CD4-positive, alpha-beta T cell treated with Interleukin-1 beta for 1 hour (primary cell): ENCODE data around the gene SATB1.
"Not testable (repeated sequence)": the region's sequence is repeated elsewhere in the genome, so short reads cannot be mapped to it uniquely, and the experiment has no call there.

Experiments
- DNase-seq, 2 donors: peaks; one replicate each; pipeline ENCODE4 v3.0.0-alpha.2; 2020 to 2022

Gene SATB1

DNA sequence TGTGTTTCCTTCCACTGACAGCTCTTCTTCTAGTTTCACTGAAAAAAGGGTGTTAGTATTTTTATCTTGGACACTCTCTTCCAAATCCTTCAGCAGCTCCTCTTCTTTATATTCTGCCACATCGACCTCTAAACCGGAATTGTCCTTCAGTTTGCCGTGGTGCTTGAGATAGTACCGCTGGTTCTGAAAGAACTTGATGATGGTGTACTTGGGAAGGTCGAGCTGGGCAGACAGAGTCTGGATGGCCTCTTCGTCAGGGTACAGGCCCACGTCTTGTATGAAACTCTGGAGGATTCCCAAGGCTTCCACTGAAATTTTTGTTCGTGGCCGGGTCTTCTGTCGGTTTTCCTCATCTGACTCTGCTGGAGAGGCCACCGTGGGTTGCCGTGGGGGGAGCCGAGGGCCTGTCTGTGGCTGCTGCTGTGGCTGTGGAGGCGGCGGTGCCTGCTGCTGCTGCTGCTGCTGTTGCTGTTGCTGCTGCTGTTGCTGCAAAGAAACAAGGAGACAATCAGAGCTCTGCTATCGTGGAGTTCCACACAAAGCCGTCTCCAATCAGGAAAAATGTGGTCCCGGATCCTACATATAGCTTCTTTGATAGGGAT is 75.8 kb downstream of the SATB1 start:
- DNase-seq, result no peak

DNA sequence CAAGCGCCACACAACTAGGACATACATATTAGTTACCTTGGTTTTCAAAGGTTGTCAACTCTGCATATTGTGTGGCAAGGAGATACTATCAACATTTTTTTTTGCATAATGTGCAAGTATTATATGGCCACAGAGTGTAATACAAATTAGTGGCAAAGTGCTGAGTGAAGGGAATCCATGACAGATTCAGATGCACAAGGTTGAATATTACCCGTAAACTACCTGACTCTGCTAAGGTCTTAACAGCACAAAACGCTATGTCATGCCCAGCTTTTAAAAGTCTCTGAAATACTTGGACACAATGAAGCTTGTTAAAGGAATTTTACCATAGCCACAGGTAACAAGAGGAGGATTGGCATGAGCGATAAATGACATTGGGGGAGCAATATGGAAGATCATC is 79.0 kb downstream of the SATB1 start:
- DNase-seq, result no peak

- DNase-seq, result no peak
These were observed 80.1 kb downstream of the SATB1 start for GRCh38 chr3:18345015-18345367.

DNA sequence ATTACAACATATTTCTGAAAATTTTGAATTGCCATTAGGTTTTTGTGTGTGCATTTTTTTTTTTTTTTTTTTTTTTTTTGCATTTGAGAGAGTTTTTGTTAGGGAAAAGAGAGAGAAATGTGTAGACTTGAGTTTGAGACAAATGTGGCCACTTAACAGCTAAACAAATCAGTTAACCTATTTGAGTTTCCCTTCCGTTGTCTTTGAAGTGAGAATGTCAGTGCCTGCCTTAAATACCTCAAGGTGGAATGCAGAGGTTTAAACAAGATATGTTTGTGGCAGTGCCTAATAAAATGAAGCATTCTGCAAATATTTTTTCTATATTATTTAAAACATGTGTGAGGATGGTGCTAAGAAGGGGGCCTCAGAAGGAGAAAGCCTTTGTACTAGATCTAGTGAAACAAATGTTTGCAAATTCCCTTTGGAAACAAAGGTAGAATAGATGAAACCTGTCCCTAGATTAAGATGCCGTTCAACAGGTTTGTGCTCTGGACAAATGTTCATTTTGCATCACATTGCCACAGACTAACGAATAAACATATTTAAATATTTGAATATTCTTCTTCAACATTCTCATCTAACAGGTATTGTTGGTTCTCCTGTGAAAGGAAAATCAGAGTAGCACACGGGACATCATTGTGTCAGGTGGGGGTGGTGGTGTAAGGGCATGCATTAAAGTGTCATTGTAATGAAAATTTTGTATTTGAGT is 80.7 kb downstream of the SATB1 start:
- DNase-seq, result no peak

DNA sequence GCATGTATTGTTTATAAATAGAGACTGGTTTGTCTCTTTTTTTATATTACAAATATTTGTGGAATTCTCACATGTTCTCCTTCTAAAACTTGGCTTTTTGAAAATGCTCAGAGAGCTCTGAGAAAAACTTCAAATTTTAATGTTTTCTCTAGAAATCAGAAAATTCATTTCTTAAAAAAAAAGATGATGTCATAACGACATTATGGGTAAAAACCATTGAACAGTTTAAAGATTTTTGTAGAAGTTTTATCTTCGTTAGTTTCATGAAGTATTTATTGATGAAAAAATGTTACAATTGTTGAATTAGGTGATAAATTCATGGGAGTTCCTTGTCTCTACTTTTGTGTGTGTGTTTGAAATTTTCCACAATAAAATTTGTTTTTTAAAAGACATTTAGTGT is 81.3 kb downstream of the SATB1 start:
- DNase-seq, result no peak

DNA sequence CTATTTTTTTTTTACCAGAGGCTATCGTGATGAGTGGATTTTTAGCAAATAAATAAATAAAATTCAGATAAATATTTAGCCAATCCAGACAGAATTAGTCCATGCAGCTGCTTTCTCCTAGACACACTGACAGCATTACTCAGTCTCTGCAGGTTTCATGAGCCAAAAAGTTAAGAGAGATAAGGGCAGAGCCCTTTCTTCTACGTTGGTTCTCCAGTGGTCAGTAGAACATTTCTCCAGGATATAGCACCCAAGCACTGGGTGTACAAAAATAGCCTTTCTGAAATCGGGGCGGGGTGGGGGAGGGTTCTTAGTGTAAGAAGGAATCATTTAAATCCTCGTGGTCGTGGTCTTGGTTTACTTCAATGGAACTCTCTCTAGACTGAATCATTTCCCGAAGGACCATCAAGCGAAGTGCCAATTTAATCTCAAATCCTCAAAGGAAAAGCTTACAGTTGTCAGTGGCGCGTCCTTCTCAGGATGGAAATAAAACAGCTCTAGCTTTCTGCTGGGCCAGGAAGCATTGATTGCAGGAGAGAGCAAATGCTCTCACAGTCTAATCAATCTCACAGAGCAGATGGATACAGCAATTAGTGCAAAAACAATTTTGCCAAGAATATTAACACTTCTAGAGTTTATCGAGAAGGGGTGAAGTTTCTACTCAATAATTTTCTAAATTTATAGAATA is 86.2 kb downstream of the SATB1 start:
- no peak for DNase-seq

GRCh38 chr3:18337231-18337630 is 87.9 kb downstream of the SATB1 start:
- DNase-seq, result no peak

DNA sequence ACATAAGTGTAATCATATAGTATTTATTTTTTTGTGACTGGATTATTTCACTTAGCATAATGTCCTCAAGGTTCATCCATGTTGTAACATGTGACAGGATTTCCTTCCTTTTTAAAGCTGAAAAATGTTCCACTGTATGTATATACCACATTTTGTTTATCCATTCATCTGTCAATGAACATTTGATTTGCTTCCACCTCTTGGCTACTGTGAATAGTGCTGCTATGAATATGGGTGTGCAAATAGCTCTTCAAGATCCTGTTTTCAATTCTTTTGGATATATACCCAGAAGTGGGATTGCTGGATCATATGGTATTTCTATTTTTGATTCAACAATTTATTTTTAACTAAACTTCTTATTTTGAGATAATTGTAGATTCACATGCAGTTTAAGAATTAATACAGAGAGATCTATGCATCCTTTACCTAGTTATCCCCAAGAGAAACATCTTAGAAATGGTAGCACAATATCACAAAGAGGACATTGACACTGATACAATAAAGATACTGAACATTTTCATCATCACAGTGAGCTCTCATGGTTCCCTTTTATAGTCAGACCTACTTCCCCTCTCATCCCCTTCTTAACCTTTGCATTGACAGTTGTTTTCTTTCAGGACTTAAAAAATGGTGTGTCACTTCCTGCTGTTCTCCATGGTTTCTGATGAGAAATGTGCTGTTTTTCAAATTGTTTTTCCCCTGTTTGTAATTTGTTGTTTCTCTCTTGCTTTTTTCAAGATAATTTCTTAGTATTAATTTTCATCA is 90.1 kb downstream of the SATB1 start:
- DNase-seq, result no peak

DNA sequence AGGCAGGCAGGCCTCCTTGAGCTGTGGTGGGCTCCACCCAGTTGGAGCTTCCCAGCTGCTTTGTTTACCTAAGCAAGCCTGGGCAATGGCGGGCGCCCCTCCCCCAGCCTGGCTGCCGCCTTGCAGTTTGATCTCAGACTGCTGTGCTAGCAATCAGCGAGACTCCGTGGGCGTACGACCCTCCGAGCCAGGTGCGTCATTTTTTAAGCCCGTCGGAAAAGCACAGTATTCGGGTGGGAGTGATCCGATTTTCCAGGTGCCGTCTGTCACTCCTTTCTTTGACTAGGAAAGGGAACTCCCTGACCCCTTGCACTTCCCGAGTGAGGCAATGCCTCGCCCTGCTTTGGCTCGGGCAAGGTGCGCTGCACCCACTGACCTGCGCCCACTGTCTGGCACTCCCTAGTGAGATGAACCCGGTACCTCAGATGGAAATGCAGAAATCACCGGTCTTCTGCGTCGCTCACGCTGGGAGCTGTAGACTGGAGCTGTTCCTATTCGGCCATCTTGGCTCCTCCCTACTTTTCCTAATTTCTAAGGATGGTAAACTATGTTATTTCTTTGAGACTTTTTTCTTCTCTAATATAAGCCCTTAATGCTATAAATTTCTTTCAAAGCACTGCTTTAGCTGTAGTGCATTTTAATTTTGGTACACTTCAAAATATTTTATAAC is 94.2 kb downstream of the SATB1 start:
- not testable (repeated sequence) for DNase-seq

- DNase-seq, result no peak
These were observed 117.0 kb downstream of the SATB1 start for GRCh38 chr3:18308096-18308650.

- no peak for DNase-seq
These were observed 117.6 kb downstream of the SATB1 start for GRCh38 chr3:18307529-18307928.

- DNase-seq, result no peak
These were observed 122.6 kb downstream of the SATB1 start for GRCh38 chr3:18302517-18302916.

DNA sequence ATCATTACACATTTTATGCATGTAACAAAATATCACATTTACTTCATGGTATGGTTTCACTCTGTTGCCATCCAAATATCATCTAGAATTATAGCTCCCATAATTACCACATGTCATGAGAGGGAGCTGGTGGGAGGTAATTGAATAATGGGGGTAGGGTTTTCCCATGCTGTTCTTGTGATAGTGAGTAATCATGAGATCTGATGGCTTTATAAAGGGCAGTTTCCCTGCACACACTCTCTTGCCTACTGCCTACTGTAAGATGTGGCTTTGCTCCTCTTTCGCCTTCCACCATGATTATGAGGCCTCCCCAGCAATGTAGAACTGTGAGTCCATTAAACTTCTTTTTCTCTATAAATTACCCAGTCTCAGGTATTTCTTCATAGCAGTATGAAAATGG is 123.4 kb downstream of the SATB1 start:
- DNase-seq, result no peak

DNA sequence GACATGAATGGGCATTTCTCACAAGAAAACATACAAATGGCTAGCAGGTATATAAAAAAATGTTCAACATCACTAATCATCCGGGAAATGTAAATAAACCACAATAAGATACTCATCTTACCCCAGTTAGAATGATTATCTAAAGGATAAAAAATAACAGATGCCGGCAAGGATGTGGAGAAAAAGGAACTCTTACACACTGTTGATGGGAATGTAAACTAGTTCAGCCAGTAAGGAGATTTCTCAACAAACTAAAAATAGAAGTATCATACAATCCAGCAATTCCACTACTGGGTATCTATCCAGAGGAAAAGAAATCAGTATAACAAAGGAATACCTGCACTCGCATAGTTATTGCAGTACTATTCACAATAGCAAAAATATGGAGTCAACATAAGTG is 124.2 kb downstream of the SATB1 start:
- DNase-seq, result no peak

- DNase-seq, result no peak
These were observed 128.0 kb downstream of the SATB1 start for GRCh38 chr3:18297126-18297525.
